Transverse colon (tissue), 4 donors: ENCODE measurements around the gene MET.

ENCODE experiments used
- CTCF ChIP-seq, 5 experiments: fragments of 200-600 bp in 3 of 5; fragments of 450-650 bp in 2 of 5; sonication (generic) in 3 of 5; IDR thresholded peaks; 1 replicate in 2 of 5; 2 replicates in 3 of 5; pipeline ENCODE4 v1.5.1; 2016 to 2017; ENCODE audit warnings: antibody characterized with exemption in 5 of 5, inconsistent platforms in 3 of 5, mild to moderate bottlenecking in 2 of 5, moderate library complexity in 1 of 5
- EP300 ChIP-seq: sonication (generic); formaldehyde crosslinking; IDR thresholded peaks from one replicate; pipeline ENCODE4 v1.6.1; 2017; ENCODE audit warnings: antibody characterized with exemption, low read depth
- POLR2A ChIP-seq: fragments of 450-650 bp; IDR thresholded peaks from one replicate; pipeline ENCODE4 v1.6.1; 2016; ENCODE audit warnings: antibody characterized with exemption, mild to moderate bottlenecking, moderate library complexity
- POLR2AphosphoS5 ChIP-seq, 3 donors: sonication (generic); formaldehyde crosslinking; IDR thresholded peaks; one replicate each; pipeline ENCODE4 v1.6.1; 2016; ENCODE audit warnings: antibody characterized with exemption in 3 of 3

DNA sequence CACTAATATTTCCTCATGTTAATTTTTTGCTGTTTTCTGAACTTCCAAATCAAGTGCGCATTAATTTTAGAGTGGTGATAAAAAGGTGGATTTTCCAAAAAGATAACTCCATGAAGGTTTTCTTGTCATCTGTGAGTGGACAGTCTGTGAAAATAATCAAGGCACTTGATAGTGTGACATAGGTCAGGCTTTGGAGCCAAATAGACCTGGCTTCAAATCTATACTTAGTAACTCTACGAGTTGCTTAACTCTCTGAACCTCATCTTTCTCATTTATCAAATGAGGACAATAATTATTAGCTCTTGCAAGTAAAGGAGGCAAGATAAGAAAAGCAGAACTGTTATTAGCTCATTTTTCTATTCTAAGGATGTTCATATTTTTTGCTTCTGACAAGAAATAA is 24.7 kb upstream of the MET start:
- TF ChIP-seq POLR2AphosphoS5 (IDR thresholded peaks at IDR 0.05) (no peak), CTCF (IDR thresholded peaks at IDR 0.05) (no peak), EP300 (no peak), POLR2A (no peak)
